ENCODE measurements around the gene SPRED1.
"Not testable (repeated sequence)": the region's sequence is repeated elsewhere in the genome, so short reads cannot be mapped to it uniquely, and the experiment has no call there.

The SPRED1 gene

GRCh38 chr15:38228618-38229017, 24.0 kb upstream of the SPRED1 start:
- Histone ChIP-seq H3K36me3 (ENCODE audit: insufficient read depth, low read length) (no peaks in the 10 kb centered on the region), H3K79me2 (ENCODE audit: insufficient read depth, low read length) (no peaks in the 10 kb centered on the region), H2AFZ (ENCODE audit: low read length) (no peak overlapping the region), H3K27me3 (ENCODE audit: insufficient read depth, low read length, poor library complexity, severe bottlenecking) (no peaks in the 10 kb centered on the region), H3K9me2 (replicated peaks; ENCODE audit: low read depth, low read length) (no peaks in the 10 kb centered on the region), H3K4me1 (ENCODE audit: insufficient read depth, low read length, poor library complexity, severe bottlenecking) (no peaks in the 10 kb centered on the region), H3K9me3 (ENCODE audit: insufficient read depth, low read depth, low read length) (no peaks in the 10 kb centered on the region), H3K4me2 (ENCODE audit: low read depth, low read length, poor library complexity, severe bottlenecking) (no peak overlapping the region), H3K9ac (ENCODE audit: low read depth, low read length, poor library complexity, severe bottlenecking) (no peak overlapping the region), H4K20me1 (ENCODE audit: insufficient read depth, low read length, poor library complexity, severe bottlenecking) (no peaks in the 10 kb centered on the region), H3K4me3 (ENCODE audit: low read length, poor library complexity, severe bottlenecking) (no peak overlapping the region), H3F3A (ENCODE audit: low read depth) (no peaks in the 10 kb centered on the region)
- TF ChIP-seq, protein P1, sequence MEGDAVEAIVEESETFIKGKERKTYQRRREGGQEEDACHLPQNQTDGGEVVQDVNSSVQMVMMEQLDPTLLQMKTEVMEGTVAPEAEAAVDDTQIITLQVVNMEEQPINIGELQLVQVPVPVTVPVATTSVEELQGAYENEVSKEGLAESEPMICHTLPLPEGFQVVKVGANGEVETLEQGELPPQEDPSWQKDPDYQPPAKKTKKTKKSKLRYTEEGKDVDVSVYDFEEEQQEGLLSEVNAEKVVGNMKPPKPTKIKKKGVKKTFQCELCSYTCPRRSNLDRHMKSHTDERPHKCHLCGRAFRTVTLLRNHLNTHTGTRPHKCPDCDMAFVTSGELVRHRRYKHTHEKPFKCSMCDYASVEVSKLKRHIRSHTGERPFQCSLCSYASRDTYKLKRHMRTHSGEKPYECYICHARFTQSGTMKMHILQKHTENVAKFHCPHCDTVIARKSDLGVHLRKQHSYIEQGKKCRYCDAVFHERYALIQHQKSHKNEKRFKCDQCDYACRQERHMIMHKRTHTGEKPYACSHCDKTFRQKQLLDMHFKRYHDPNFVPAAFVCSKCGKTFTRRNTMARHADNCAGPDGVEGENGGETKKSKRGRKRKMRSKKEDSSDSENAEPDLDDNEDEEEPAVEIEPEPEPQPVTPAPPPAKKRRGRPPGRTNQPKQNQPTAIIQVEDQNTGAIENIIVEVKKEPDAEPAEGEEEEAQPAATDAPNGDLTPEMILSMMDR (conservative IDR thresholded peaks at IDR 0.05; ENCODE audit: low read length), result no peak
- TF ChIP-seq EZH2phosphoT487 (IDR thresholded peaks at IDR 0.05; ENCODE audit: borderline replicate concordance), result no peak

GRCh38 chr15:38229705-38230310, 22.8 kb upstream of the SPRED1 start:
- Histone ChIP-seq H3K4me3 (ENCODE audit: low read length, poor library complexity, severe bottlenecking) (no peak overlapping the region), H4K20me1 (ENCODE audit: insufficient read depth, low read length, poor library complexity, severe bottlenecking) (no peaks in the 10 kb centered on the region), H3K27me3 (ENCODE audit: insufficient read depth, low read length, poor library complexity, severe bottlenecking) (no peaks in the 10 kb centered on the region), H2AFZ (ENCODE audit: low read length) (no peak overlapping the region), H3K9me3 (ENCODE audit: insufficient read depth, low read depth, low read length) (no peaks in the 10 kb centered on the region), H3K9me2 (replicated peaks; ENCODE audit: low read depth, low read length) (no peaks in the 10 kb centered on the region), H3K79me2 (ENCODE audit: insufficient read depth, low read length) (no peaks in the 10 kb centered on the region), H3K36me3 (ENCODE audit: insufficient read depth, low read length) (no peaks in the 10 kb centered on the region), H3K4me2 (ENCODE audit: low read depth, low read length, poor library complexity, severe bottlenecking) (no peak overlapping the region), H3K9ac (ENCODE audit: low read depth, low read length, poor library complexity, severe bottlenecking) (no peak overlapping the region), H3F3A (ENCODE audit: low read depth) (no peaks in the 10 kb centered on the region), H3K4me1 (ENCODE audit: insufficient read depth, low read length, poor library complexity, severe bottlenecking) (no peaks in the 10 kb centered on the region)
- no peak for TF ChIP-seq EZH2phosphoT487 (IDR thresholded peaks at IDR 0.05; ENCODE audit: borderline replicate concordance)
- TF ChIP-seq, protein P1 (conservative IDR thresholded peaks at IDR 0.05; ENCODE audit: low read length), result no peak

DNA sequence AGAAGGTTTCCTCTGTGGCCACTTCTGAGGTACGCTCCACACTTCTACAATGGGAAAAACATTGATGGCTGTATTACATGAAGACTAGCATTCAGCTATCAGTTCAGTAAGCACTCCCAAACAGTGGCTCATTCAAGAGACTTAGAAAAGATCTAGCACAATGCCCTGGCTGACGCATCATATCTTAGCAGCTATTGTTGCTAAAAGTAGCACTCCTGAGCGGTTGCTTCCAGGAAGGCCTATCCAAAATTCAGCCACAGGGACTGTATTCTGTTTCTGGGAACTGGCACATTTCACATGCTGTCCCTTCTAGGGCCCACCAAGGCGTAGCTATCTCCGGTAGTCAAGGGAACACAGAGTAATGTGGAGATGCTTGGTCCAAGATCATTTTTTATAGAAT, 21.2 kb upstream of the SPRED1 start:
- no peaks in the 10 kb centered on the region for H4K20me1 ChIP-seq (ENCODE audit: insufficient read depth, low read length, poor library complexity, severe bottlenecking)
- no peaks in the 10 kb centered on the region for H3K36me3 ChIP-seq (ENCODE audit: insufficient read depth, low read length)
- no peak overlapping the region for H2AFZ ChIP-seq (ENCODE audit: low read length)
- no peaks in the 10 kb centered on the region for H3F3A ChIP-seq (ENCODE audit: low read depth)
- no peaks in the 10 kb centered on the region for H3K9me3 ChIP-seq (ENCODE audit: insufficient read depth, low read depth, low read length)
- no peaks in the 10 kb centered on the region for H3K27me3 ChIP-seq (ENCODE audit: insufficient read depth, low read length, poor library complexity, severe bottlenecking)
- no peak overlapping the region for H3K4me3 ChIP-seq (ENCODE audit: low read length, poor library complexity, severe bottlenecking)
- H3K9ac ChIP-seq (ENCODE audit: low read depth, low read length, poor library complexity, severe bottlenecking), result no peak overlapping the region
- H3K4me1 ChIP-seq (ENCODE audit: insufficient read depth, low read length, poor library complexity, severe bottlenecking), result no peaks in the 10 kb centered on the region
- no peak for TF ChIP-seq EZH2phosphoT487 (IDR thresholded peaks at IDR 0.05; ENCODE audit: borderline replicate concordance)
- TF ChIP-seq, protein P1 (conservative IDR thresholded peaks at IDR 0.05; ENCODE audit: low read length), result no peak
- H3K4me2 ChIP-seq (ENCODE audit: low read depth, low read length, poor library complexity, severe bottlenecking), result no peak overlapping the region
- H3K9me2 ChIP-seq (replicated peaks; ENCODE audit: low read depth, low read length), result no peaks in the 10 kb centered on the region
- H3K79me2 ChIP-seq (ENCODE audit: insufficient read depth, low read length), result no peaks in the 10 kb centered on the region

- H2AFZ ChIP-seq (ENCODE audit: low read length); H3K4me2 ChIP-seq (ENCODE audit: low read depth, low read length, poor library complexity, severe bottlenecking); H3K36me3 ChIP-seq (ENCODE audit: insufficient read depth, low read length); H3K4me3 ChIP-seq (ENCODE audit: low read length, poor library complexity, severe bottlenecking); H3K9ac ChIP-seq (ENCODE audit: low read depth, low read length, poor library complexity, severe bottlenecking); H3K4me1 ChIP-seq (ENCODE audit: insufficient read depth, low read length, poor library complexity, severe bottlenecking); H3K9me2 ChIP-seq (replicated peaks; ENCODE audit: low read depth, low read length); H4K20me1 ChIP-seq (ENCODE audit: insufficient read depth, low read length, poor library complexity, severe bottlenecking); H3K27me3 ChIP-seq (ENCODE audit: insufficient read depth, low read length, poor library complexity, severe bottlenecking); H3F3A ChIP-seq (ENCODE audit: low read depth); H3K79me2 ChIP-seq (ENCODE audit: insufficient read depth, low read length); H3K9me3 ChIP-seq (ENCODE audit: insufficient read depth, low read depth, low read length): not testable (repeated sequence)
These were observed 15.6 kb upstream of the SPRED1 start for GRCh38 chr15:38237021-38237420.
